Mucosa of descending colon (tissue), 3 donors: ENCODE measurements around the gene IL17C. TPM values are rescaled to one million over a fixed set of nuclear protein-coding genes. Genes with fewer than 3 reads are reported as not detected.

Experiments used
- ATAC-seq: fragments of 200-7000 bp; cut with Tn5 transposase; one replicate; pipeline ENCODE4 v1.9.1; 2020; ENCODE audit warnings: mild to moderate bottlenecking, moderate library complexity
- DNase-seq, 3 donors: peaks; one replicate each; pipeline ENCODE4 v3.0.0-alpha.2; 2020
- H3K36me3 ChIP-seq: fragments of 200-600 bp; one replicate; pipeline ENCODE4 v1.8.0; 2021; ENCODE audit warnings: low read depth, mild to moderate bottlenecking
- H3K4me1 ChIP-seq: fragments of 200-600 bp; one replicate; pipeline ENCODE4 v1.8.0; 2021; ENCODE audit warnings: low read depth, mild to moderate bottlenecking
- H3K4me3 ChIP-seq: fragments of 200-600 bp; one replicate; pipeline ENCODE4 v1.8.0; 2021; ENCODE audit warnings: mild to moderate bottlenecking
- H3K9me3 ChIP-seq: fragments of 200-600 bp; one replicate; pipeline ENCODE4 v1.8.0; 2021; ENCODE audit warnings: mild to moderate bottlenecking
- intact Hi-C, 2 donors: fragments of 100-400 bp; cut with DNase I in 1 of 2; cut with micrococcal nuclease in 1 of 2; formaldehyde crosslinking; loops; one replicate each; pipeline versions ENCODE4 v1.11.0 to v1.11.1; 2022; cut with DNase I, micrococcal nuclease
- total RNA-seq, 3 donors: library from RNA; stranded (reverse); fragmentation: NEBNext Ultra II Directional in 2 of 3; extraction: Animal tissue kit (Norgen Biotek cat#: 25700) in 2 of 3; gene quantifications; one replicate each; pipeline versions ENCODE4 v1.2.1 to v1.2.4, GENCODE V29; 2021 to 2023
- TF ChIP-seq, protein P1 (sequence below): fragments of 200-600 bp; IDR thresholded peaks from one replicate; pipeline ENCODE4 v1.8.0; 2022; ENCODE audit warnings: antibody characterized with exemption, mild to moderate bottlenecking
- donor health status: DM: no; HTN: no; CAD: no; lungs with moderate emphysema.
- donor health status: DM: no; HTN: no; CAD: no.
- donor health status: DM: no; HTN: yes; CAD: no.

Gene IL17C
- total RNA-seq, 3 donors from 2014 or later = not detected

DNA sequence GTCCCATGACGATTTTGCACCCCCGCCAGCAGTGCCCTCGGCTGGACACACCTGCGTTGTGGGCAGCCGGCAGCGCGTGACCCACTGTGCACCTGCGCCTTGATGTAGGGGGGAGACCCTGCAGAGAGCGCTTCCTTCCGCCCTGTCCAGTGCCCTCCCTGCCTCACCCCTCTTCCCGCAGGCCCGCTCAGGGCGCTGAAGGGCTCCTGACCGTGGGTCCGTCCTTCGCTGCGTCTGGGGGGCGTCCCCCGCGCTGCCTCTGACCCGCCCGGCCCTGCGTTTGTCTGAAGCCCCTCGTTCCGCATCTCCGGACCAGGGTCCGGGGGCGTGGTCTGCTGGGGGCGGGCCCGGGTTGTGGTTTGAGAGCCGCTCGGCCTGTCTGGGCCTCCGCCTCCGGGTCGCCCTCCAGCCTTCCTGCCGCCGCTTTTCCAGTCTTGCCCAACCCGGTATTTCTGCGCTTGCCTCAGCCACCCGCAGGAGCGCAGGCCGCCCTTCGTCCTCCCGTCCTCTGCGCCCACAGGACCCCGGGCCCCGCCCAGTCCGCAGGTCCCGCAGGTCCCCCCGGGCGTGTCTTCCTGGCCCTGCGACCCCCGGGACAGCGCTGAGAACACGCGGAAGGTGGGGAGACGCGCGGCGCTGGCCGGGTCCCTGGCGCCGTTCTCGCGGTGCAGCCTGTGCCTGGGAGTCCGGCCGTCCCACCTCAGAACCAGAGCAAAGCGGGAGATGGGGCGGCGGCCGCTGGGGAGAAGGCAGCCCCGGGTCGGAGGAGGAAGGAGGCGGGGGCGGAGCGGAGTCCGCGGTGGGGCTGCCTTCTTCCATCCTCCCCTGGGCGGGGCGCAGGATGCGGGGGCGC is 4.0 kb upstream of the IL17C start:
- TF ChIP-seq, protein P1, sequence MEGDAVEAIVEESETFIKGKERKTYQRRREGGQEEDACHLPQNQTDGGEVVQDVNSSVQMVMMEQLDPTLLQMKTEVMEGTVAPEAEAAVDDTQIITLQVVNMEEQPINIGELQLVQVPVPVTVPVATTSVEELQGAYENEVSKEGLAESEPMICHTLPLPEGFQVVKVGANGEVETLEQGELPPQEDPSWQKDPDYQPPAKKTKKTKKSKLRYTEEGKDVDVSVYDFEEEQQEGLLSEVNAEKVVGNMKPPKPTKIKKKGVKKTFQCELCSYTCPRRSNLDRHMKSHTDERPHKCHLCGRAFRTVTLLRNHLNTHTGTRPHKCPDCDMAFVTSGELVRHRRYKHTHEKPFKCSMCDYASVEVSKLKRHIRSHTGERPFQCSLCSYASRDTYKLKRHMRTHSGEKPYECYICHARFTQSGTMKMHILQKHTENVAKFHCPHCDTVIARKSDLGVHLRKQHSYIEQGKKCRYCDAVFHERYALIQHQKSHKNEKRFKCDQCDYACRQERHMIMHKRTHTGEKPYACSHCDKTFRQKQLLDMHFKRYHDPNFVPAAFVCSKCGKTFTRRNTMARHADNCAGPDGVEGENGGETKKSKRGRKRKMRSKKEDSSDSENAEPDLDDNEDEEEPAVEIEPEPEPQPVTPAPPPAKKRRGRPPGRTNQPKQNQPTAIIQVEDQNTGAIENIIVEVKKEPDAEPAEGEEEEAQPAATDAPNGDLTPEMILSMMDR = no peak
- Histone ChIP-seq H3K9me3 (no peaks in the 10 kb centered on the region), H3K36me3 (no peaks in the 10 kb centered on the region), H3K4me3 (no peak overlapping the region), H3K4me1 (peaks cover 23% of the 10 kb centered on the region)
- intact Hi-C loops = no loop called here
- peak; percentile 54 to 88 (median 75) for DNase-seq
- peak; percentile 55 for ATAC-seq

DNA sequence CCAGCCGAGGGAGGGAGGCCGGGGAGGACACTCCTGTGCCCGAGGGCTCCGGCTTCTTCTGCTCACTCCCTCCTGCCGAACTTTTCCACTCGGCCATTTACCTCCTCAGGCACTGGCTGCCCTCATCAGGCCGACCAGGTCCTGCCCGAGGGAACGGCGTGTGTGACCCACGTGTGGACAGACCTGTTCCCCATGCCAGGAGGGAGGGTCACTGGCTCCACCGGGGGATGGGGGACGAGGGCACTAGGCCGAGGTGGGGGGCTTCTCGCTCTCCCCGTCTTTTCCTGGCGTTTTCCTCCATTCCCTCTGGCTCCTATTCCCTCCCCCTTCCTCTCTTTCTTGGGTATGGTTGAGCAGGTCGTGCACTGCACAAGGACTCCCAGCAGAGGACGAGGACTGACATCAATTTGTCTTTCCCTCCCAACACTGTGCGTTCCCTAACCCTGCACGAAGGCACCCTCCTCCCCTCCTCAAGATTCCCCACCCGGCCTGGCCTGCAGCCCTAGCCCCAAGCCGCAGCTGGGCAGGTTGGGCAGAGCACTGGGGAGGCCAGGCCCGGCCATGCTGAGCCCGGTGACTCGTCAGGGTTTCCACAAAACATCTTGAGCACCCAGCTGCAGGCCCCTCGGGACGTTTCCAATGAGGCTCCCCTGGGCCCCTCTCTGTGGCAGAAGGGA is 3.2 kb upstream of the IL17C start:
- no peak for ATAC-seq
- DNase-seq = peak in 1 of 3 donors; percentile 37
- Histone ChIP-seq H3K9me3 (no peaks in the 10 kb centered on the region), H3K4me1 (peaks cover 23% of the 10 kb centered on the region), H3K4me3 (no peak overlapping the region), H3K36me3 (no peaks in the 10 kb centered on the region)
- TF ChIP-seq, protein P1 = no peak
- intact Hi-C loops = no loop called here

DNA sequence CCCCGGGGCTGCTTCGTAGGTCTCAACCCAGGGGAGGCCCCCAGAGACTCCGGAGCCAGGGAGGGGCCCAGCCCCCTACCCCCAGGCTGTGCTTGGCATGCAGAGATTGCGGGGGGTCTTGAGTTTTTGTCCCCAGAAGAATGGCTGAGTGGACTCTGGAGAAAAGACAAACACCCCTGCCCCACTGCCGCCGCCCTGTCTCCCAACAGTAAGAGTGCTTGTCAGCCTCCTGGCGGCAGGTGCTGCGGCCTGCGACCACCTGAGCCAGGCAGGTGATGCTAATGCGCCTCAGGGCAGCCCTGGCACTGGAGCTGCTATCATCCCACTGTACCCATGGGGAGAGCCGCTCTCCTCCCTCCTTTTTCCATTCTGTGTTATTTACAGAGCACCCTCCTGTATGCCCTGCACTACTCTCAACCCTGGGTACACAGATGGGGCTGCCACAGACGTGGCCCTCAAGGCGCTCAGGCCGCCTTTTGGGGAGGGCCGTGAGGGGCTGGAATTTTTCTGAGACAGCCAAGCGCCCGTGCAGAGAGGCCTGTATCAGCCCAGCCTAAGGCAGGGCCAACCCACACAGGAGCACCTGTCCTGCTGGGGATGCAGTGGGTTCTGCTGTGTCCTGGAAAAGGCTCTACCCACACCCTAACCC is 2.6 kb upstream of the IL17C start:
- Histone ChIP-seq H3K4me1 (peaks cover 23% of the 10 kb centered on the region), H3K36me3 (no peaks in the 10 kb centered on the region), H3K9me3 (no peaks in the 10 kb centered on the region), H3K4me3 (no peak overlapping the region)
- DNase-seq (peak in 1 of 3 donors; percentile 29), ATAC-seq (no peak)
- TF ChIP-seq, protein P1 = no peak
- intact Hi-C loops = no loop called here

DNA sequence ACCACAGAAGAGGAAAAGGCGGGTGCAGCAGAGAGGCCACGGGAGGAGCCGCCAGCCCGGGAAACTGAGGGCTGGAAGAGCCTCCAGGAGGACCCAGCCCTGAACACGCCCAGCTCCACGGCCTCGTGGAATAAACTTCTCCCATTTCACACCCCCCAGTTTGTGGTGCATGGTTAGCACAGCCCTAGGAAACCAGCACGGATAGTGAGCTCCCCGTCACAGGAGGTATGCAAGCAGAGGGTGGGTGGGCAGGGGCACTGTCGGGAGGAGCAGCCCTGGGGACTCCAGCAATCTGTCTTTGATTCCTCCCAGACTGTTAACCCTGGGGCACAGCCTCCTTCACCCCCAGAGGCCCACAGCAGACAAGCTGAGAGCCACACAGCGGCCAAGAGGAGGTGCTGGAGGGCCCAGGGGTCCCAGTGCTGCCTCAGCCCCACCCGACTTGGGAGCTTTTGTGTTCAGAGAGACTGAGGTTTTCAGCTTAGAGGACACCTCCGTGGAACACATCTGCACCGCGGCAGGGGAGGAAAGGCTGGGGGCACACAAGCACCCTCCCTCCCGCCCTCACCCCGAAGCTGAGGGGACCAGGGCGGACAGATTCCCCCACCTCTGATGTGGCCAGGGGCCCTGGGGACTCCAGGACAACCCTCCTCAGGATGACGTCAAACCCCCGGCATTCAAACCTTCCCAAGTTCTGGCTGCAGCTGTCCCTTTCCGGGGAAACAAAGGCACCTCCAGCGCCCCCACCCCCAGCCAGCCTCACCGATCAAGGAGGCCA is 1.7 kb upstream of the IL17C start:
- DNase-seq (peak in 1 of 3 donors; percentile 40), ATAC-seq (no peak)
- TF ChIP-seq, protein P1 = no peak
- Histone ChIP-seq H3K4me1 (peaks cover 23% of the 10 kb centered on the region), H3K4me3 (no peak overlapping the region), H3K9me3 (no peaks in the 10 kb centered on the region), H3K36me3 (no peaks in the 10 kb centered on the region)
- intact Hi-C loops = no loop called here
